Neuronal stem cell (in vitro differentiated cells): ENCODE results near the gene REC114.
A peak's percentile ranks its signal among the peaks of the same experiment; 100 is the strongest.
"Not testable (repeated sequence)": the region's sequence is repeated elsewhere in the genome, so short reads cannot be mapped to it uniquely, and the experiment has no call there.

Source experiments
- DNase-seq: peaks from one replicate; pipeline ENCODE4 v3.0.0-alpha.2; 2013; ENCODE audit warnings: low spot score
- H2AFZ ChIP-seq: one replicate; pipeline ENCODE4 v1.6.1; 2013; ENCODE audit warnings: mild to moderate bottlenecking, low read length, inconsistent platforms
- H2AK5ac ChIP-seq: 2 replicates; pipeline ENCODE4 v1.6.1; 2013; ENCODE audit warnings: low read depth, mild to moderate bottlenecking, inconsistent platforms, low read length, moderate library complexity, mixed read lengths
- H2BK120ac ChIP-seq: 2 replicates; pipeline ENCODE4 v1.6.1; 2013; ENCODE audit warnings: low read depth, mild to moderate bottlenecking, inconsistent platforms, low read length, moderate library complexity, mixed read lengths
- H2BK12ac ChIP-seq: one replicate; pipeline ENCODE4 v1.6.1; 2013; ENCODE audit warnings: low read length, inconsistent platforms
- H2BK15ac ChIP-seq: 2 replicates; pipeline ENCODE4 v1.6.1; 2013; ENCODE audit warnings: mild to moderate bottlenecking, low read length, inconsistent platforms, mixed read lengths
- H2BK5ac ChIP-seq: one replicate; pipeline ENCODE4 v1.6.1; 2013; ENCODE audit warnings: inconsistent platforms, mild to moderate bottlenecking, low read length, moderate library complexity
- H3K14ac ChIP-seq: one replicate; pipeline ENCODE4 v1.6.1; 2013; ENCODE audit warnings: low read length, inconsistent platforms
- H3K18ac ChIP-seq: 2 replicates; pipeline ENCODE4 v1.6.1; 2013; ENCODE audit warnings: low read length, inconsistent platforms
- H3K23ac ChIP-seq: 2 replicates; pipeline ENCODE4 v1.6.1; 2013; ENCODE audit warnings: low read depth, mild to moderate bottlenecking, mixed read lengths, low read length, inconsistent platforms; ENCODE audit not compliant: poor library complexity
- H3K27ac ChIP-seq: replicated peaks from 3 replicates; pipeline ENCODE4 v1.5.1; 2013; ENCODE audit warnings: low read length, inconsistent platforms
- H3K27me3 ChIP-seq, 3 experiments: 2 replicates each; pipeline ENCODE4 v1.6.1; 2013; ENCODE audit warnings: low read length in 3 of 3, mild to moderate bottlenecking in 2 of 3, inconsistent platforms in 1 of 3, low read depth in 1 of 3, mixed read lengths in 1 of 3, moderate library complexity in 1 of 3; ENCODE audit not compliant: control insufficient read depth in 3 of 3, insufficient read depth in 3 of 3
- H3K36me3 ChIP-seq, 2 donors: replicated peaks in 1 of 2; 2 replicates each; pipeline ENCODE4 v1.6.1; 2013; ENCODE audit warnings: low read length in 2 of 2; ENCODE audit not compliant: control insufficient read depth in 2 of 2, insufficient read depth in 2 of 2
- H3K4ac ChIP-seq: 2 replicates; pipeline ENCODE4 v1.6.1; 2013; ENCODE audit warnings: inconsistent platforms, mild to moderate bottlenecking, low read length, moderate library complexity
- H3K4me1 ChIP-seq, 2 donors: 1 replicate in 1 of 2; 2 replicates in 1 of 2; pipeline ENCODE4 v1.6.1; 2013; ENCODE audit warnings: low read length in 2 of 2, low read depth in 1 of 2; ENCODE audit not compliant: control insufficient read depth in 2 of 2, insufficient read depth in 1 of 2
- H3K4me2 ChIP-seq: one replicate; pipeline ENCODE4 v1.6.1; 2013; ENCODE audit warnings: mild to moderate bottlenecking, low read length, inconsistent platforms; ENCODE audit not compliant: insufficient read depth, poor library complexity, severe bottlenecking
- H3K4me3 ChIP-seq, 2 donors: 2 replicates each; pipeline ENCODE4 v1.5.1; 2013; ENCODE audit warnings: low read length in 2 of 2, mild to moderate bottlenecking in 2 of 2, inconsistent platforms in 1 of 2, moderate library complexity in 1 of 2
- H3K79me1 ChIP-seq: one replicate; pipeline ENCODE4 v1.6.1; 2013; ENCODE audit warnings: low read depth, mild to moderate bottlenecking, inconsistent platforms, low read length, moderate library complexity
- H3K9ac ChIP-seq: one replicate; pipeline ENCODE4 v1.6.1; 2013; ENCODE audit warnings: mild to moderate bottlenecking, low read depth, low read length, inconsistent platforms; ENCODE audit not compliant: poor library complexity
- H3K9me3 ChIP-seq, 2 donors: replicated peaks in 1 of 2; 2 replicates each; pipeline versions ENCODE3 to v1.6.1; 2013; ENCODE audit warnings: low read length in 2 of 2, mild to moderate bottlenecking in 2 of 2, inconsistent platforms in 1 of 2, low read depth in 1 of 2, mixed read lengths in 1 of 2, moderate library complexity in 1 of 2; ENCODE audit not compliant: control insufficient read depth in 2 of 2, insufficient read depth in 1 of 2
- H4K8ac ChIP-seq: one replicate; pipeline ENCODE4 v1.6.1; 2013; ENCODE audit warnings: low read depth, mild to moderate bottlenecking, inconsistent platforms, low read length, moderate library complexity
- H4K91ac ChIP-seq: one replicate; pipeline ENCODE4 v1.6.1; 2013; ENCODE audit warnings: low read length, low read depth, mild to moderate bottlenecking, inconsistent platforms; ENCODE audit not compliant: poor library complexity
- whole genome bisulfite sequencing, 2 donors: extraction: QIAGEN DNeasy Blood & Tissue Kit; methylation state at CpG; one replicate each; pipeline ENCODE4 v1.1.7; 2013; ENCODE audit warnings: missing lambda C conversion rate in 2 of 2, mixed read lengths in 1 of 2; ENCODE audit not compliant: insufficient read length in 2 of 2, insufficient replicate concordance in 1 of 2; ENCODE audit errors: extremely low coverage in 2 of 2; 5-methylcytosine and 5-hydroxymethylcytosine counted together

Gene REC114

DNA sequence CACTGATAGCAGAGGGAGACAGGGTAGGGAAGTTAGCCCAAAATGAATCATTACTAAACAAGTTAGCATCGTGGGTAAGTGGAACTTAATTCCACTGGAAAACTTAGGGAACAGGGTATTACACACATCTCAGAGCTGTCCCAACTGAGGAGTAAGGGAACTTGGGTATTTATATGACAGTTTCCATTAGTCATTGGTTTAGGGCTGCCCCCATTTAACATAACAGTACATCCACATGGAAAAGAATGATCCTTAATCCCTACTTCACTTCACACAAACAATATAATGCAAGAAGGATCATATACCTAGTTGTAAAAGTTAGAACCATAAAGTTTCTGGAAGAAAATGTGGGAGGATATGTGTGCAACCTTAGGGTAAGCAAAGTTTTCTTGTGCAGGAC lies 4.3 kb upstream of the REC114 start:
- no peaks in the 10 kb centered on the region for H3K4me1 ChIP-seq
- H3K4me3 ChIP-seq, result no peak overlapping the region
- no peak overlapping the region for H2BK120ac ChIP-seq
- no peak overlapping the region for H4K91ac ChIP-seq
- H3K18ac ChIP-seq, result no peak overlapping the region
- H3K79me1 ChIP-seq, result no peaks in the 10 kb centered on the region
- DNase-seq, result no peak
- H2AK5ac ChIP-seq, result no peak overlapping the region
- no peak overlapping the region for H3K14ac ChIP-seq
- no peak overlapping the region for H3K4ac ChIP-seq
- H3K4me2 ChIP-seq, result no peak overlapping the region
- no peaks in the 10 kb centered on the region for H3K36me3 ChIP-seq
- peaks cover 0 to 31% (median 0%) of the 10 kb centered on the region in 3 experiments for H3K27me3 ChIP-seq
- no peak overlapping the region for H2BK15ac ChIP-seq
- no peak overlapping the region for H3K27ac ChIP-seq
- H3K23ac ChIP-seq, result no peak overlapping the region
- H2BK5ac ChIP-seq, result no peak overlapping the region
- H2BK12ac ChIP-seq, result no peak overlapping the region
- no peak overlapping the region for H2AFZ ChIP-seq
- H3K9me3 ChIP-seq, result no peaks in the 10 kb centered on the region
- no CpG with 5 or more reads among the region's 1 CpG for WGBS, 2 donors
- H3K9ac ChIP-seq, result no peak overlapping the region
- H4K8ac ChIP-seq, result no peak overlapping the region

DNA sequence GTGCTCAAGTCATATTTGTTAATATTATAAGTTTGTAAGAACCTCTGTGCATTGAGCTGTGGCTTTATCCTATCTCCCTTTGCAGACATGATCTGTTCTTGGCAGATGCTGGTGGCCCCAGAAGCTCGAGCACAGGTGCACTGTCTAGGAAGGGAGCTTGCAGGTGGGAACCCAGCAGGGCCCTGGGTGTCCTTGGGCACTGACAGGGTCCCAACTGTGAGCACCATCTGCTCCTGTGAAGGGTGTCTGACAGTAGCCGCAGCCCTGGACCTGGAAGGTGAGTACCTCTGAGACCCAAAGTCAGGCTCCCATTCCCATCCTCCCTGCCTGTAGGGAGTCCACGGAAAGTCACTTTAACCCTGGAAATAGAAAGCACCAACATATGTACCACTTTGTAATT lies 2.4 kb upstream of the REC114 start:
- no peak overlapping the region for H3K27ac ChIP-seq
- no peak overlapping the region for H2BK5ac ChIP-seq
- no peak overlapping the region for H3K4me3 ChIP-seq
- no peaks in the 10 kb centered on the region for H3K36me3 ChIP-seq
- H3K9me3 ChIP-seq, result no peaks in the 10 kb centered on the region
- H2AFZ ChIP-seq, result no peak overlapping the region
- H3K18ac ChIP-seq, result no peak overlapping the region
- no peak overlapping the region for H2BK120ac ChIP-seq
- H3K9ac ChIP-seq, result no peak overlapping the region
- no peaks in the 10 kb centered on the region for H3K4me1 ChIP-seq
- H4K8ac ChIP-seq, result no peak overlapping the region
- no peaks in the 10 kb centered on the region for H3K79me1 ChIP-seq
- WGBS, 2 donors, result no CpG with 5 or more reads among the region's 3 CpGs
- no peak overlapping the region for H2BK12ac ChIP-seq
- no peak overlapping the region for H3K4ac ChIP-seq
- H3K27me3 ChIP-seq, result peaks cover 0 to 46% (median 0%) of the 10 kb centered on the region in 3 experiments
- H2AK5ac ChIP-seq, result no peak overlapping the region
- no peak overlapping the region for H2BK15ac ChIP-seq
- no peak overlapping the region for H4K91ac ChIP-seq
- no peak for DNase-seq
- H3K23ac ChIP-seq, result no peak overlapping the region
- H3K4me2 ChIP-seq, result no peak overlapping the region
- no peak overlapping the region for H3K14ac ChIP-seq

DNA sequence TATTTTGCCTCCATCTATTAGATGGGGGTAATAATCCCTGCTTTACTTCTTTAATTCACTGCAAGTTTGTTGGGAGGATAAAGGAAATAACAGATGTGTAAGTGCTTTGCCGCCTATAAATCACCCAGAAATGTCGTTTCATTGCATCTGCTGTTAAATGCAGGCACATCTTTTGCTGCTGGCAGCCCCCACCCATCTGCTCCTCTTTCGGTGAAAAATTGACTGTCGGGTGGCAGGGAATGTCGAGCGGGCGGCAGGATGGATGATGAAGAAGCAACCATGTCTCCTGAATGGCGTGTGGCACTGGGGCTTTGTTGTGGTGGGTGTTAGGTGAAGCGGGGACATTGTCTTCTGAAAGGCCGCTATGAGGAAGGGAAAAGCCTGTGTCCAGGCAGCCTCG lies 543 bp upstream of the REC114 start:
- Histone ChIP-seq H2AK5ac (no peak overlapping the region), H3K27me3 (peaks cover 0 to 46% (median 0%) of the 10 kb centered on the region in 3 experiments), H3K27ac (no peak overlapping the region), H3K14ac (peak overlapping the region; percentile 49), H2AFZ (no peak overlapping the region), H2BK15ac (no peak overlapping the region), H3K79me1 (no peaks in the 10 kb centered on the region), H4K91ac (no peak overlapping the region), H3K36me3 (no peaks in the 10 kb centered on the region), H3K9ac (no peak overlapping the region), H3K23ac (no peak overlapping the region), H3K4me2 (no peak overlapping the region), H2BK120ac (no peak overlapping the region), H3K18ac (no peak overlapping the region), H3K4ac (no peak overlapping the region), H2BK12ac (no peak overlapping the region), H2BK5ac (no peak overlapping the region), H3K9me3 (no peaks in the 10 kb centered on the region), H3K4me3 (no peak overlapping the region), H3K4me1 (no peaks in the 10 kb centered on the region), H4K8ac (no peak overlapping the region)
- DNase-seq, result no peak
- WGBS, 2 donors, result no CpG with 5 or more reads among the region's 11 CpGs

DNA sequence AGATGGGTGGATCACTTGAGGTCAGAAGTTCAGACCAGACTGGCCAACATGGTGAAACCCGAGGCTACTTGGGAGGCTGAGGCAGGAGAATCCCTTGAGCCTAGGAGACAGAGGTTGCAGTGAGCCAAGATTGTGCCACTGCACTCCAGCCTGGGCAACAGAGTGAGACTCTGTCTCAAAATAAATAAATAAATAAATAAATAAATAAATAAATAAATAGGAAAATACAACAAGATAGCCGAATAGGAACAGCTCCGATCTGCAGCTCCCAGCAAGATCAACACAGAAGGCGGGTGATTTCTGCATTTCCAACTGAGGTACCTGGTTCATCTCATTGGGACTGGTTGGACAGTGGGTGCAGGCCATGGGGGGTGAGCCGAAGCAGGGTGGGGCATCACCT lies 4.5 kb downstream of the REC114 start:
- not testable (repeated sequence) for H4K8ac ChIP-seq, H2BK5ac ChIP-seq, H2AFZ ChIP-seq, H3K4me3 ChIP-seq, H3K9me3 ChIP-seq, H3K9ac ChIP-seq, H2AK5ac ChIP-seq, H3K36me3 ChIP-seq, H3K14ac ChIP-seq, H3K23ac ChIP-seq, H3K4me1 ChIP-seq, H2BK120ac ChIP-seq, H3K79me1 ChIP-seq, H2BK12ac ChIP-seq, H2BK15ac ChIP-seq, H4K91ac ChIP-seq, H3K27ac ChIP-seq, H3K18ac ChIP-seq, H3K4me2 ChIP-seq, H3K4ac ChIP-seq, DNase-seq
- WGBS, 2 donors, result no CpG with 5 or more reads among the region's 5 CpGs
- H3K27me3 ChIP-seq, result peaks cover 0 to 18% (median 0%) of the 10 kb centered on the region in 3 experiments
